ENCODE data around the gene NEIL3.
"Not testable (repeated sequence)": the region's sequence is repeated elsewhere in the genome, so short reads cannot be mapped to it uniquely, and the experiment has no call there.

NEIL3 gene

GRCh38 chr4:177293208-177294033 is 16.3 kb upstream of the NEIL3 start:
- no peak for DNase-seq

GRCh38 chr4:177297785-177298391 is 11.8 kb upstream of the NEIL3 start:
- Histone ChIP-seq H3K36me3 (no peaks in the 10 kb centered on the region), H3K27me3 (no peaks in the 10 kb centered on the region), H3K9me3 (peaks cover 4% of the 10 kb centered on the region; the same call in 1 of the 2 replicates), H3K4me1 (no peaks in the 10 kb centered on the region), H3K4me3 (ENCODE audit: low read depth, low read length) (no peak overlapping the region)
- TF ChIP-seq CTCF (IDR thresholded peaks at IDR 0.05; ENCODE audit: low read depth, low read length), result no peak
- DNase-seq, result no peak

More at GRCh38 chr4:177293208-177294033, 16.3 kb upstream of the NEIL3 start:
- H3K9me3 ChIP-seq, result peaks cover 4% of the 10 kb centered on the region; the same call in 1 of the 2 replicates
- H3K36me3 ChIP-seq, result no peaks in the 10 kb centered on the region
- H3K27me3 ChIP-seq, result no peaks in the 10 kb centered on the region
- no peaks in the 10 kb centered on the region for H3K4me1 ChIP-seq
- H3K4me3 ChIP-seq (ENCODE audit: low read depth, low read length), result no peak overlapping the region
- TF ChIP-seq CTCF (IDR thresholded peaks at IDR 0.05; ENCODE audit: low read depth, low read length), result no peak

GRCh38 chr4:177301126-177301639 is 8.5 kb upstream of the NEIL3 start:
- TF ChIP-seq CTCF (IDR thresholded peaks at IDR 0.05; ENCODE audit: low read depth, low read length), result no peak
- H3K27me3 ChIP-seq, result no peaks in the 10 kb centered on the region
- no peak for DNase-seq
- H3K4me1 ChIP-seq, result no peaks in the 10 kb centered on the region
- H3K4me3 ChIP-seq (ENCODE audit: low read depth, low read length), result no peak overlapping the region
- H3K9me3 ChIP-seq, result peaks cover 4% of the 10 kb centered on the region; the same call in 1 of the 2 replicates
- H3K36me3 ChIP-seq, result no peaks in the 10 kb centered on the region

GRCh38 chr4:177302371-177303100 is 7.1 kb upstream of the NEIL3 start:
- TF ChIP-seq CTCF (IDR thresholded peaks at IDR 0.05; ENCODE audit: low read depth, low read length), result no peak
- Histone ChIP-seq H3K9me3 (peaks cover 2% of the 10 kb centered on the region; the same call in 1 of the 2 replicates), H3K36me3 (no peaks in the 10 kb centered on the region), H3K4me3 (ENCODE audit: low read depth, low read length) (no peak overlapping the region), H3K4me1 (no peaks in the 10 kb centered on the region), H3K27me3 (no peaks in the 10 kb centered on the region)
- no peak for DNase-seq

- H3K4me3 ChIP-seq (ENCODE audit: low read depth, low read length), result no peak overlapping the region
Measured at GRCh38 chr4:177304094-177304493, 5.6 kb upstream of the NEIL3 start.

GRCh38 chr4:177304864-177305263 is 4.8 kb upstream of the NEIL3 start:
- H3K36me3 ChIP-seq; DNase-seq; H3K27me3 ChIP-seq; H3K4me3 ChIP-seq (ENCODE audit: low read depth, low read length); H3K4me1 ChIP-seq; H3K9me3 ChIP-seq: not testable (repeated sequence)

More at GRCh38 chr4:177304094-177304493, 5.6 kb upstream of the NEIL3 start:
- TF ChIP-seq CTCF (IDR thresholded peaks at IDR 0.05; ENCODE audit: low read depth, low read length), result no peak
- DNase-seq, result no peak
- Histone ChIP-seq H3K36me3 (no peaks in the 10 kb centered on the region), H3K4me1 (no peaks in the 10 kb centered on the region), H3K27me3 (no peaks in the 10 kb centered on the region), H3K9me3 (no peaks in the 10 kb centered on the region)
